K562 (cell line): ENCODE results near the gene ARHGAP4. TPM values are rescaled to one million over a fixed set of nuclear protein-coding genes. Genes with fewer than 3 reads are reported as not detected.

Experiments
- ATAC-seq: fragments of 200-7000 bp; cut with Tn5 transposase; 3 replicates; pipeline ENCODE4 v1.9.1; 2020; ENCODE audit warnings: moderate library complexity
- BruUV-seq: library from RNA; stranded (reverse); fragments of 400-500 nt; replicated peaks from 2 replicates; lab custom pipeline; 2021; lab: Mats Ljungman, UMichigan
- CTCF ChIA-PET: fragments of 300-600 bp; formaldehyde crosslinking; extraction: SDS; loops from one replicate; lab custom pipeline; 2021; ENCODE audit warnings: low intra/inter-chr PET ratio; lab: Yijun Ruan, JAX
- POLR2A ChIA-PET: fragments of 300-600, 350-650 bp; sonication (Branson Sonifier 250); formaldehyde crosslinking; extraction: SDS; loops from one replicate; lab custom pipeline; 2021; ENCODE audit warnings: antibody characterized with exemption, inconsistent platforms; lab: Yijun Ruan, JAX
- DNase-seq, 4 experiments: peaks; one replicate each; pipeline versions ENCODE4 v3.0.0 to v3.0.0-alpha.2; 2011 to 2018; ENCODE audit warnings: low spot score in 3 of 4, mixed read lengths in 3 of 4; ENCODE audit errors: extremely low read depth in 1 of 4
- FAIRE-seq: peaks from 2 replicates; lab custom pipeline; 2011; peaks lifted over from hg19 to GRCh38; lab: Jason Lieb, UNC
- H2AFZ ChIP-seq: 2 replicates; pipeline ENCODE4 v1.6.0; 2011; ENCODE audit warnings: low read depth, low read length, control low read depth, inconsistent platforms
- H3K27ac ChIP-seq: fragments of 200-600 bp; 3 replicates; pipeline ENCODE4 v1.8.0; 2011; ENCODE audit warnings: low read depth, mild to moderate bottlenecking, control low read depth, inconsistent platforms, low read length, moderate library complexity, mixed read lengths; ENCODE audit errors: extremely low read depth
- H3K27me3 ChIP-seq, 2 experiments: fragments of 300-600 bp in 1 of 2; 2 replicates in 1 of 2; 3 replicates in 1 of 2; pipeline versions ENCODE4 v1.6.0 to v1.8.0; 2011; ENCODE audit warnings: inconsistent platforms in 2 of 2, low read length in 2 of 2, mild to moderate bottlenecking in 1 of 2, mixed read lengths in 1 of 2, moderate library complexity in 1 of 2; ENCODE audit not compliant: control insufficient read depth in 2 of 2, insufficient read depth in 2 of 2
- H3K36me3 ChIP-seq: fragments of 300-600 bp; 3 replicates; pipeline ENCODE4 v1.8.0; 2011; ENCODE audit warnings: mild to moderate bottlenecking, low read length, inconsistent platforms; ENCODE audit not compliant: control insufficient read depth, insufficient read depth
- H3K4me1 ChIP-seq, 2 experiments: fragments of 200-600 bp in 1 of 2; replicated peaks in 1 of 2; 2 replicates in 1 of 2; 3 replicates in 1 of 2; pipeline versions ENCODE4 v1.5.1 to v1.8.0; 2011; ENCODE audit warnings: inconsistent platforms in 2 of 2, low read length in 2 of 2, mild to moderate bottlenecking in 1 of 2, mixed read lengths in 1 of 2, moderate library complexity in 1 of 2; ENCODE audit not compliant: control insufficient read depth in 2 of 2, insufficient read depth in 2 of 2
- H3K4me2 ChIP-seq: 2 replicates; pipeline ENCODE4 v1.6.1; 2011; ENCODE audit warnings: low read length, control low read depth, inconsistent platforms, mixed read lengths; ENCODE audit not compliant: insufficient read depth
- H3K4me3 ChIP-seq: fragments of 200-600 bp; sonication (generic), shearing (Covaris generic); 2 replicates; pipeline ENCODE4 v1.5.1; 2016; ENCODE audit warnings: control low read depth, inconsistent platforms
- H3K79me2 ChIP-seq: fragments of 200-600 bp; 3 replicates; pipeline ENCODE4 v1.8.0; 2011; ENCODE audit warnings: low read length, inconsistent platforms; ENCODE audit not compliant: control insufficient read depth, insufficient read depth
- H3K9ac ChIP-seq, 2 experiments: 2 replicates each; pipeline versions ENCODE4 v1.6.0 to v1.6.1; 2011; ENCODE audit warnings: low read depth in 2 of 2, low read length in 2 of 2, control low read depth in 1 of 2, inconsistent platforms in 1 of 2, mild to moderate bottlenecking in 1 of 2, mixed read lengths in 1 of 2; ENCODE audit not compliant: insufficient read depth in 1 of 2
- H3K9me1 ChIP-seq: one replicate; pipeline ENCODE4 v1.6.0; 2011; ENCODE audit warnings: inconsistent platforms, mild to moderate bottlenecking, low read length, moderate library complexity; ENCODE audit not compliant: control insufficient read depth, insufficient read depth
- H3K9me3 ChIP-seq: replicated peaks from 2 replicates; pipeline ENCODE4 v1.5.1; 2011; ENCODE audit warnings: low read depth, low read length, inconsistent platforms; ENCODE audit not compliant: control insufficient read depth, insufficient read depth
- H4K20me1 ChIP-seq: replicated peaks from 2 replicates; pipeline ENCODE4 v1.6.1; 2011; ENCODE audit warnings: low read length, inconsistent platforms, mixed read lengths; ENCODE audit not compliant: control insufficient read depth, insufficient read depth
- HLTF ChIP-seq: fragments of 450-650 bp; IDR thresholded peaks from 2 replicates; pipeline ENCODE4 v1.6.1; 2016
- NFYB ChIP-seq: IDR thresholded peaks from 2 replicates; pipeline ENCODE4 v1.6.1; 2011; ENCODE audit warnings: mild to moderate bottlenecking, moderate library complexity; ENCODE audit not compliant: insufficient read length; ENCODE audit errors: extremely low read depth
- NRF1 ChIP-seq, 2 experiments: fragments of 450-650 bp; IDR thresholded peaks in 1 of 2; conservative IDR thresholded peaks in 1 of 2; 2 replicates each; pipeline ENCODE4 v1.6.1; 2014; ENCODE audit warnings: mild to moderate bottlenecking in 2 of 2
- SMAD3 ChIP-seq: fragments of 450-650 bp; formaldehyde crosslinking; conservative IDR thresholded peaks from 2 replicates; pipeline ENCODE4 v1.4.0; 2020; ENCODE audit warnings: mild to moderate bottlenecking
- ZNF217 ChIP-seq: sonication (generic); formaldehyde crosslinking; IDR thresholded peaks from 2 replicates; pipeline ENCODE4 v1.8.0; 2022; ENCODE audit warnings: mild to moderate bottlenecking, missing genetic modification reagents
- ZNF316 ChIP-seq: fragments of 450-650 bp; IDR thresholded peaks from 2 replicates; pipeline ENCODE4 v1.6.1; 2016
- ZNF717 ChIP-seq: fragments of 250-450 bp; sonication (Bioruptor Pico); IDR thresholded peaks from 2 replicates; pipeline ENCODE4 v1.5.0; 2021
- WGBS: fragments of 100-300 bp; shearing (Covaris generic); methylation state at CpG from one replicate; pipeline ENCODE4 v1.1.6; 2016; ENCODE audit warnings: low coverage, mixed read lengths; ENCODE audit not compliant: insufficient coverage; ENCODE audit errors: missing lambda C conversion rate; 5-methylcytosine and 5-hydroxymethylcytosine counted together
- in situ Hi-C: fragments of 300-500 bp; cut with MboI; formaldehyde crosslinking; loops from 4 replicates; pipeline ENCODE4 v1.15.0; 2018; ENCODE audit warnings: inconsistent platforms, mixed read lengths
- intact Hi-C: fragments of 100-400 bp; cut with micrococcal nuclease; formaldehyde crosslinking; loops from 2 replicates; pipeline ENCODE4 v1.14.2; 2022
- polyA plus RNA-seq, 8 experiments: library from polyadenylated mRNA; depleted of rRNA in 4 of 8; stranded (reverse) in 5 of 8; unstranded in 3 of 8; fragments of >200 nt; fragmentation: Nextera tagmentation in 2 of 8; fragmentation: Illumina TruSeq in 1 of 8; extraction: Ambion mirVana in 2 of 8; extraction: Trizol in 1 of 8; gene quantifications; 2 replicates each; pipeline versions ENCODE4 v1.2.1 to v1.2.3, GENCODE V29; 2011 to 2014; ENCODE audit warnings: inconsistent platforms in 1 of 8, missing spikeins in 1 of 8
- total RNA-seq, 7 experiments: library from RNA; depleted of rRNA in 6 of 7; stranded (reverse); fragments of >200 nt in 6 of 7; fragmentation: Illumina TruSeq in 2 of 7; extraction: Trizol in 2 of 7; gene quantifications; 2 replicates each; pipeline versions ENCODE4 v1.2.1 to v1.2.3, GENCODE V29; 2011 to 2021; ENCODE audit warnings: low replicate concordance in 1 of 7
- TF ChIP-seq, protein P1 (sequence below): fragments of 450-650 bp; IDR thresholded peaks from 2 replicates; pipeline ENCODE4 v1.6.1; 2016; ENCODE audit warnings: antibody characterized with exemption

ARHGAP4 gene
- total and polyA plus RNA-seq, 9 of the 15 experiments (the other 6 are each of a cell fraction or from before 2014, with no cell fraction given) = 0.30 to 81.8 (median 13.5) TPM

DNA sequence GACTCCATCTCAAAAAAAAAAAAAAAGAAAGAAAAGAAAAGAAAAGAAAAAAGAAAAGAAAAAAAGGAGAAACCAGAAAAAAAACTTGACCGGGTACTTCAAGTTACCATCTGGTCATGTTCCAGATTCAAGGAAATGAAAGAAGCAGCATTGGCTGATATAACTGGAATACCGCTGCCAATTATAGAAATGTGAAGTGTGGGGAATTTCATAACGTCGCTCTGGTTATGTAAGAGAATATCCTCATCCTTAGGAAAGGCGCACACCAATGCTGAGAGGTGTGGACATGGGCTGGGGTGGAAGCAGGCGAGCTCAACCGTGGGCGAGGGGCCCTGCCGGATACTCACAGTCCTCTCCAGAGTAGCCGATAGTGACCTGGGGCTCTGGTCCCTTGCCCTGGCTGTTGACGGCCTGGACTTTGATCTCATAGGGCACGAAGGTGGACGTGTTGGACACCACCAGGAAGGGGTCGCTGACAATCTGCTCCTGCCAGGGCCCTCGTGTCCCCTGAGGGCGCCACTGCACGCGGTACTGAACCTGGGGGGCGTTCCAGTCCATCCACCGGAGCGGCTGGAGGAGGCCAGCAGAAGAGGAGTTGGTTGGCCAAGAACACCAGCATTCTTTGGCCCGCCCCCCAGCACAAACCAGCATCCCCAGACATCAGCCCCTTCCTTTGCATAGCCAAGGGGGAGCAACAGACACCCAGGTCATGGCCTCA, 59.6 kb downstream of the ARHGAP4 start:
- H3K27ac ChIP-seq = no peak overlapping the region

More for the DNA sequence above, 59.6 kb downstream of the ARHGAP4 start:
- FAIRE-seq = no peak
- no peak for DNase-seq
- H3K9ac ChIP-seq = no peak overlapping the region
- TF ChIP-seq, protein P1, sequence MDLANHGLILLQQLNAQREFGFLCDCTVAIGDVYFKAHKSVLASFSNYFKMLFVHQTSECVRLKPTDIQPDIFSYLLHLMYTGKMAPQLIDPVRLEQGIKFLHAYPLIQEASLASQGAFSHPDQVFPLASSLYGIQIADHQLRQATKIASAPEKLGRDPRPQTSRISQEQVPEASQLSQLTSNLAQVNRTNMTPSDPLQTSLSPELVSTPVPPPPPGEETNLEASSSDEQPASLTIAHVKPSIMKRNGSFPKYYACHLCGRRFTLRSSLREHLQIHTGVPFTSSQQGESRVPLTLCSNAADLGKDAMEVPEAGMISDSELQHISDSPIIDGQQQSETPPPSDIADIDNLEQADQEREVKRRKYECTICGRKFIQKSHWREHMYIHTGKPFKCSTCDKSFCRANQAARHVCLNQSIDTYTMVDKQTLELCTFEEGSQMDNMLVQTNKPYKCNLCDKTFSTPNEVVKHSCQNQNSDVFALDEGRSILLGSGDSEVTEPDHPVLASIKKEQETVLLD = no peak
- TF ChIP-seq NFYB (no peak), NRF1 (conservative IDR thresholded peaks at IDR 0.05 in 1 of 2, IDR thresholded peaks at IDR 0.05 in 1 of 2) (no peak), SMAD3 (CRISPR knock-in tag) (no peak), HLTF (no peak), ZNF217 (CRISPR knock-in tag) (no peak), ZNF316 (no peak), ZNF717 (CRISPR knock-in tag) (no peak)
- TF ChIP-seq, all 486 proteins: peak for 0
- Histone ChIP-seq H2AFZ (no peak overlapping the region), H3K9me1 (no peaks in the 10 kb centered on the region), H3K9me3 (no peaks in the 10 kb centered on the region), H4K20me1 (0 out of 2 replicates have a peak, but pooled peaks cover 12% of the 10 kb centered on the region), H3K4me3 (no peak overlapping the region), H3K27me3 (peaks cover 17 to 82% of the 10 kb centered on the region in 2 experiments; a peak in 4 of 5 replicates), H3K4me1 (peaks cover 0 to 40% of the 10 kb centered on the region in 2 experiments; a peak in 2 of 5 replicates), H3K79me2 (no peaks in the 10 kb centered on the region), H3K36me3 (no peaks in the 10 kb centered on the region), H3K4me2 (no peak overlapping the region)
- WGBS = 11% methylated on average over 19 of the region's 22 CpGs
- BruUV-seq = no TSS peak
- CTCF ChIA-PET = no interaction called here
- no peak for ATAC-seq
- in situ Hi-C loops = no loop called here
- intact Hi-C loops = no loop called here
- POLR2A ChIA-PET = no interaction called here
